Prostate gland (tissue), 2 donors: ENCODE results near the gene SLK.

Source experiments
- POLR2AphosphoS5 ChIP-seq: sonication (generic); formaldehyde crosslinking; IDR thresholded peaks from one replicate; pipeline ENCODE4 v1.6.1; 2017; ENCODE audit warnings: antibody characterized with exemption
- TF ChIP-seq, protein P1 (sequence below), 4 experiments: fragments of 200-600 bp in 2 of 4; fragments of 450-650 bp in 2 of 4; sonication (generic) in 2 of 4; IDR thresholded peaks; 1 replicate in 3 of 4; 2 replicates in 1 of 4; pipeline ENCODE4 v1.5.1; 2016 to 2019; ENCODE audit warnings: antibody characterized with exemption in 4 of 4, mild to moderate bottlenecking in 2 of 4, moderate library complexity in 2 of 4

DNA sequence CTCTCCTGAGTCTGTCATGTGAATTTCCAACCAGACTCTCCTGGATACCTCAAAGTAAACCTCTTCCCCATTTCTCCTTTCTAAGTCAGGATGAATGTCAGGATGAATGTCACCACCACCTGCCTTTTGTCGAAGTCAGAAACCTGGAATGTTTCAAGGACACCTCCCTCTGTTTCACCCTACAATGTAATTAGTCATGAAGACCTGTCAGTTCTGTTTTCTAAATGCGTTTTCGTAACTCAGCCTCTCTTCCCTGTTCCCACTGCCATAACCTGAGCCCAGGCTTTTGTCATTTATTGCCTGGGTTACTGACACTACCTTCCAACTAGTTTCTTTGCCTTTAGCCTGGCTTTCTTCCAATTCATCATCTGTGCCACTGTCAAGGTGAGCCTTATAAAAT, 43.4 kb upstream of the SLK start:
- no peak for TF ChIP-seq POLR2AphosphoS5
- TF ChIP-seq, protein P1, sequence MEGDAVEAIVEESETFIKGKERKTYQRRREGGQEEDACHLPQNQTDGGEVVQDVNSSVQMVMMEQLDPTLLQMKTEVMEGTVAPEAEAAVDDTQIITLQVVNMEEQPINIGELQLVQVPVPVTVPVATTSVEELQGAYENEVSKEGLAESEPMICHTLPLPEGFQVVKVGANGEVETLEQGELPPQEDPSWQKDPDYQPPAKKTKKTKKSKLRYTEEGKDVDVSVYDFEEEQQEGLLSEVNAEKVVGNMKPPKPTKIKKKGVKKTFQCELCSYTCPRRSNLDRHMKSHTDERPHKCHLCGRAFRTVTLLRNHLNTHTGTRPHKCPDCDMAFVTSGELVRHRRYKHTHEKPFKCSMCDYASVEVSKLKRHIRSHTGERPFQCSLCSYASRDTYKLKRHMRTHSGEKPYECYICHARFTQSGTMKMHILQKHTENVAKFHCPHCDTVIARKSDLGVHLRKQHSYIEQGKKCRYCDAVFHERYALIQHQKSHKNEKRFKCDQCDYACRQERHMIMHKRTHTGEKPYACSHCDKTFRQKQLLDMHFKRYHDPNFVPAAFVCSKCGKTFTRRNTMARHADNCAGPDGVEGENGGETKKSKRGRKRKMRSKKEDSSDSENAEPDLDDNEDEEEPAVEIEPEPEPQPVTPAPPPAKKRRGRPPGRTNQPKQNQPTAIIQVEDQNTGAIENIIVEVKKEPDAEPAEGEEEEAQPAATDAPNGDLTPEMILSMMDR (IDR thresholded peaks at IDR 0.05), result no peak
